Measurements from ENCODE around the gene OR8G1.

OR8G1 gene

GRCh38 chr11:124200671-124201070, 40.2 kb upstream of the OR8G1 start:
- H3K27ac ChIP-seq, result no peak overlapping the region
- TF ChIP-seq CTCF (IDR thresholded peaks at IDR 0.05), result no peak
- TF ChIP-seq ZFX (IDR thresholded peaks at IDR 0.05; ENCODE audit: borderline replicate concordance), result no peak

- no peak overlapping the region for H3K27ac ChIP-seq
- TF ChIP-seq ZFX (IDR thresholded peaks at IDR 0.05; ENCODE audit: borderline replicate concordance) (no peak), CTCF (IDR thresholded peaks at IDR 0.05) (no peak)
Observed at GRCh38 chr11:124202951-124203350, 37.9 kb upstream of the OR8G1 start.

- no peak overlapping the region for H3K27ac ChIP-seq
- TF ChIP-seq CTCF (IDR thresholded peaks at IDR 0.05), result no peak
- no peak for TF ChIP-seq ZFX (IDR thresholded peaks at IDR 0.05; ENCODE audit: borderline replicate concordance)
Observed at GRCh38 chr11:124204008-124204407, 36.9 kb upstream of the OR8G1 start.

GRCh38 chr11:124207102-124207792, 33.6 kb upstream of the OR8G1 start:
- TF ChIP-seq CTCF (IDR thresholded peaks at IDR 0.05), result no peak
- H3K27ac ChIP-seq, result no peak overlapping the region

- TF ChIP-seq CTCF (IDR thresholded peaks at IDR 0.05) (no peak), ZFX (IDR thresholded peaks at IDR 0.05; ENCODE audit: borderline replicate concordance) (no peak)
- H3K27ac ChIP-seq, result no peak overlapping the region
Observed at GRCh38 chr11:124209824-124210357, 31.0 kb upstream of the OR8G1 start.

- TF ChIP-seq ZFX (IDR thresholded peaks at IDR 0.05; ENCODE audit: borderline replicate concordance) (no peak), CTCF (IDR thresholded peaks at IDR 0.05) (no peak)
- no peak overlapping the region for H3K27ac ChIP-seq
Observed at GRCh38 chr11:124210421-124210820, 30.5 kb upstream of the OR8G1 start.

DNA sequence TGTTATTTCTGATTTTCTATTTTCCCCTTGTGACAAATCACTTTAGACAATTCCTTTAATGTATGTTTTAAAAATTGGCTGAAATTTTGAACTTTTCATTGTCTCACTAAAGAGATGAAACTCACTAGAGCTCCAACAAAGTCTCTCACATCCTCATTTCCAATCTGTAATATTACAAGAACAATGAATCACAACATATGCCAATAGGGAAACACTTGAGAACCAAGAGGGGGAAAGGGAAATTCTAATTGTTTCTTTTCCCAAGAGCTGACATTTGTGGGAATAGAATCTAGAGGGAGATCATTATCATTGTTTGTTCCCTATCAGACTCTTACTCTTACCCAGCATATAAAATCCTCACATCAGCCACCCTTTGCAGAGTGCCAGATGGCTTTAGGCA, 29.6 kb upstream of the OR8G1 start:
- no peak overlapping the region for H3K27ac ChIP-seq
- TF ChIP-seq CTCF (IDR thresholded peaks at IDR 0.05), result no peak
- TF ChIP-seq ZFX (IDR thresholded peaks at IDR 0.05; ENCODE audit: borderline replicate concordance), result no peak

Measured in 22Rv1 (cell line).